ENCODE data around the gene NOL12. TPM values are rescaled to one million over a fixed set of nuclear protein-coding genes. Genes with fewer than 3 reads are reported as not detected.

Gene NOL12
- total and polyA plus RNA-seq, 4 donors = 6.9 to 16.5 (median 11.4) TPM

- Histone ChIP-seq H3K27me3 (ENCODE audit: control insufficient read depth in 4 of 4, insufficient read depth in 4 of 4, low read length in 3 of 4) (no peaks in the 10 kb centered on the region), H3K9ac (ENCODE audit: low read depth in 1 of 2, low read length in 2 of 2) (no peak overlapping the region), H3K36me3 (ENCODE audit: control insufficient read depth in 4 of 4, insufficient read depth in 3 of 4, low read depth in 1 of 4, low read length in 3 of 4) (no peaks in the 10 kb centered on the region), H3K4me3 (ENCODE audit: low read depth in 1 of 3, low read length in 3 of 3) (no peak overlapping the region), H3K9me3 (ENCODE audit: control insufficient read depth in 4 of 4, low read length in 3 of 4) (no peaks in the 10 kb centered on the region), H3K4me1 (ENCODE audit: control insufficient read depth in 4 of 4, insufficient read depth in 4 of 4, low read length in 3 of 4) (peaks cover 10 to 31% (median 23%) of the 10 kb centered on the region in 4 donors), H3K27ac (ENCODE audit: low read depth in 1 of 2, low read length in 2 of 2) (no peak overlapping the region)
- TF ChIP-seq REST (IDR thresholded peaks at IDR 0.05) (no peak), HNF4G (IDR thresholded peaks at IDR 0.05) (no peak)
- 88% methylated on average over 12 of the region's 12 CpGs for WGBS
- DNase-seq (ENCODE audit: low spot score) = no peak
Observed at GRCh38 chr22:37674248-37674647, 11.9 kb upstream of the NOL12 start.

- H3K4me1 ChIP-seq (ENCODE audit: control insufficient read depth in 4 of 4, insufficient read depth in 4 of 4, low read length in 3 of 4) = peaks cover 10 to 31% (median 23%) of the 10 kb centered on the region in 4 donors
- no peaks in the 10 kb centered on the region for H3K27me3 ChIP-seq (ENCODE audit: control insufficient read depth in 4 of 4, insufficient read depth in 4 of 4, low read length in 3 of 4)
- DNase-seq (ENCODE audit: low spot score) = peak; percentile 71
- peak within 1 kb of the TSS in 1 of 2 donors; percentile 58 for H3K9ac ChIP-seq (ENCODE audit: low read depth in 1 of 2, low read length in 2 of 2)
- peak within 1 kb of the TSS in 2 of 3 donors; percentile 48 to 60 for H3K4me3 ChIP-seq (ENCODE audit: low read depth in 1 of 3, low read length in 3 of 3)
- 14% methylated on average over 34 of the region's 34 CpGs for WGBS
- H3K9me3 ChIP-seq (ENCODE audit: control insufficient read depth in 4 of 4, low read length in 3 of 4) = no peaks in the 10 kb centered on the region
- H3K27ac ChIP-seq (ENCODE audit: low read depth in 1 of 2, low read length in 2 of 2) = peak within 1 kb of the TSS; percentile 88
- TF ChIP-seq ATF3 (IDR thresholded peaks at IDR 0.05) (no peak), REST (IDR thresholded peaks at IDR 0.05) (no peak), ZBTB33 (IDR thresholded peaks at IDR 0.05) (no peak), JUND (IDR thresholded peaks at IDR 0.05) (peak in 1 of 2 donors; percentile 9), NR2F2 (IDR thresholded peaks at IDR 0.05) (peak; percentile 82), CTCF (IDR thresholded peaks at IDR 0.05; ENCODE audit: low read depth, low read length, missing input control) (no peak), TAF1 (conservative IDR thresholded peaks at IDR 0.05) (no peak), HNF4G (IDR thresholded peaks at IDR 0.05) (no peak), MAX (IDR thresholded peaks at IDR 0.05) (no peak), HNF4A (conservative IDR thresholded peaks at IDR 0.05) (peak; percentile 11 to 15), FOXA2 (IDR thresholded peaks at IDR 0.05) (no peak), YY1 (IDR thresholded peaks at IDR 0.05) (no peak), RAD21 (IDR thresholded peaks at IDR 0.05) (peak in 1 of 2 donors; percentile 56), EGR1 (IDR thresholded peaks at IDR 0.05; ENCODE audit: low read depth in 2 of 2) (no peak), GABPA (IDR thresholded peaks at IDR 0.05 in 1 of 2, conservative IDR thresholded peaks at IDR 0.05 in 1 of 2) (no peak), RXRA (IDR thresholded peaks at IDR 0.05) (no peak), SP1 (IDR thresholded peaks at IDR 0.05) (no peak)
- H3K36me3 ChIP-seq (ENCODE audit: control insufficient read depth in 4 of 4, insufficient read depth in 3 of 4, low read depth in 1 of 4, low read length in 3 of 4) = no peaks in the 10 kb centered on the region
Observed at GRCh38 chr22:37674951-37675929, 10.9 kb upstream of the NOL12 start, which contains the start of gene LGALS1. TSS of gene LGALS1 (plus strand) at chr22:37675636. CDS start at chr22:37675703, 67 bp downstream.

All from liver (tissue), 9 donors.